HepG2 (cell line): ENCODE results near the gene C16orf89.

ENCODE experiments used
- CEBPB ChIP-seq: IDR thresholded peaks from 2 replicates; pipeline ENCODE4 v1.6.1; 2011; ENCODE audit warnings: low read depth, low read length, improper control_type of control experiment, borderline replicate concordance
- HCFC1 ChIP-seq: fragments of 150-350 bp; IDR thresholded peaks from 2 replicates; pipeline ENCODE4 v1.6.1; 2014; ENCODE audit warnings: low read depth, low read length
- KDM6A ChIP-seq: IDR thresholded peaks from 2 replicates; pipeline ENCODE4 v1.6.1; 2016; ENCODE audit warnings: low read depth
- RFX5 ChIP-seq: IDR thresholded peaks from 2 replicates; pipeline ENCODE4 v1.6.1; 2011; ENCODE audit warnings: low read depth, low read length, improper control_type of control experiment
- SNRNP70 ChIP-seq: fragments of 200-400 bp; formaldehyde crosslinking; IDR thresholded peaks from 2 replicates; pipeline ENCODE4 v1.6.1; 2017; ENCODE audit warnings: mild to moderate bottlenecking, low read depth, low read length, moderate library complexity
- TRIM24 ChIP-seq: sonication (generic); formaldehyde crosslinking; IDR thresholded peaks from 2 replicates; pipeline ENCODE4 v1.8.0; 2022; ENCODE audit warnings: mild to moderate bottlenecking, missing genetic modification reagents
- TF ChIP-seq, protein P1 (sequence below): sonication (generic); formaldehyde crosslinking; conservative IDR thresholded peaks from 2 replicates; pipeline ENCODE4 v1.8.0; 2022; ENCODE audit warnings: missing genetic modification reagents
- TF ChIP-seq, protein P2 (sequence below): sonication (generic); formaldehyde crosslinking; IDR thresholded peaks from 2 replicates; pipeline ENCODE4 v1.4.0; 2020; ENCODE audit warnings: missing genetic modification reagents

DNA sequence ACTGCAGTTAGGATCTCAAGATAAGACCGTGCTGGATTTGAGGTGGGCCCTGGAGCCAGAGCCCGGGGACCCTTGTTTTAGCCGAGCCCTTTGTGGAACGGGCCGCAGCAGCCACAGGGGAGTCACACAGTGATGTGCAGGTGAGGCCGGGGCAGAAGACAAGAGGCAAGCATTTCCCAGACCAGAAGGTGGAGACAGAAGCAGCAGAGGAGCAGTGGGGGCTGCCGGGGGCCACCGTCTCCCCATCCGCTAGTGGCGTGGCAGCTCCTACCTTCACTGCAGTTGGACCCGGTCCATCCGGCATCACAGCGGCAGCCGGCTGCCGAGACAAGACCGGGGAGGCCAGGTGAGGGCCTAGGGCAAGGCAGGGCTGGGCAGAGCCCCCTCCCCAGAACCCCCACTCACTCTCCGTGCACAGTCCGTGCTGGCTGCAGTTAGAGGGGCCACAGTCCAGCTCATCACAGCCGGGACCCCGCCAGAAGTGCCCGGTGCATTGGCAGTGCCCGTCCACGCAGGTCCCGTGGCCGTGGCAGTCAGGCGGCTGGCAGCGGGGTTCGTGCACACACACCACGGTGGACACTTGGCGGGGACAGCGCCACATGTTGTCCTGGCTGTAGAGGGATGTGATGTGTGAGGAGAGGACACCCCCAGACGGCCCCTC is 38.1 kb downstream of the C16orf89 start:
- TF ChIP-seq TRIM24 (CRISPR knock-in tag) (no peak), HCFC1 (no peak), KDM6A (CRISPR knock-in tag) (no peak), CEBPB (no peak), RFX5 (no peak), SNRNP70 (no peak)
- TF ChIP-seq, protein P1, sequence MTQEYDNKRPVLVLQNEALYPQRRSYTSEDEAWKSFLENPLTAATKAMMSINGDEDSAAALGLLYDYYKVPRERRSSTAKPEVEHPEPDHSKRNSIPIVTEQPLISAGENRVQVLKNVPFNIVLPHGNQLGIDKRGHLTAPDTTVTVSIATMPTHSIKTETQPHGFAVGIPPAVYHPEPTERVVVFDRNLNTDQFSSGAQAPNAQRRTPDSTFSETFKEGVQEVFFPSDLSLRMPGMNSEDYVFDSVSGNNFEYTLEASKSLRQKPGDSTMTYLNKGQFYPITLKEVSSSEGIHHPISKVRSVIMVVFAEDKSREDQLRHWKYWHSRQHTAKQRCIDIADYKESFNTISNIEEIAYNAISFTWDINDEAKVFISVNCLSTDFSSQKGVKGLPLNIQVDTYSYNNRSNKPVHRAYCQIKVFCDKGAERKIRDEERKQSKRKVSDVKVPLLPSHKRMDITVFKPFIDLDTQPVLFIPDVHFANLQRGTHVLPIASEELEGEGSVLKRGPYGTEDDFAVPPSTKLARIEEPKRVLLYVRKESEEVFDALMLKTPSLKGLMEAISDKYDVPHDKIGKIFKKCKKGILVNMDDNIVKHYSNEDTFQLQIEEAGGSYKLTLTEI (CRISPR knock-in tag), result no peak
- TF ChIP-seq, protein P2, sequence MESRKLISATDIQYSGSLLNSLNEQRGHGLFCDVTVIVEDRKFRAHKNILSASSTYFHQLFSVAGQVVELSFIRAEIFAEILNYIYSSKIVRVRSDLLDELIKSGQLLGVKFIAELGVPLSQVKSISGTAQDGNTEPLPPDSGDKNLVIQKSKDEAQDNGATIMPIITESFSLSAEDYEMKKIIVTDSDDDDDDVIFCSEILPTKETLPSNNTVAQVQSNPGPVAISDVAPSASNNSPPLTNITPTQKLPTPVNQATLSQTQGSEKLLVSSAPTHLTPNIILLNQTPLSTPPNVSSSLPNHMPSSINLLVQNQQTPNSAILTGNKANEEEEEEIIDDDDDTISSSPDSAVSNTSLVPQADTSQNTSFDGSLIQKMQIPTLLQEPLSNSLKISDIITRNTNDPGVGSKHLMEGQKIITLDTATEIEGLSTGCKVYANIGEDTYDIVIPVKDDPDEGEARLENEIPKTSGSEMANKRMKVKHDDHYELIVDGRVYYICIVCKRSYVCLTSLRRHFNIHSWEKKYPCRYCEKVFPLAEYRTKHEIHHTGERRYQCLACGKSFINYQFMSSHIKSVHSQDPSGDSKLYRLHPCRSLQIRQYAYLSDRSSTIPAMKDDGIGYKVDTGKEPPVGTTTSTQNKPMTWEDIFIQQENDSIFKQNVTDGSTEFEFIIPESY, result no peak
